ENCODE data around the gene SESN3.

DNA sequence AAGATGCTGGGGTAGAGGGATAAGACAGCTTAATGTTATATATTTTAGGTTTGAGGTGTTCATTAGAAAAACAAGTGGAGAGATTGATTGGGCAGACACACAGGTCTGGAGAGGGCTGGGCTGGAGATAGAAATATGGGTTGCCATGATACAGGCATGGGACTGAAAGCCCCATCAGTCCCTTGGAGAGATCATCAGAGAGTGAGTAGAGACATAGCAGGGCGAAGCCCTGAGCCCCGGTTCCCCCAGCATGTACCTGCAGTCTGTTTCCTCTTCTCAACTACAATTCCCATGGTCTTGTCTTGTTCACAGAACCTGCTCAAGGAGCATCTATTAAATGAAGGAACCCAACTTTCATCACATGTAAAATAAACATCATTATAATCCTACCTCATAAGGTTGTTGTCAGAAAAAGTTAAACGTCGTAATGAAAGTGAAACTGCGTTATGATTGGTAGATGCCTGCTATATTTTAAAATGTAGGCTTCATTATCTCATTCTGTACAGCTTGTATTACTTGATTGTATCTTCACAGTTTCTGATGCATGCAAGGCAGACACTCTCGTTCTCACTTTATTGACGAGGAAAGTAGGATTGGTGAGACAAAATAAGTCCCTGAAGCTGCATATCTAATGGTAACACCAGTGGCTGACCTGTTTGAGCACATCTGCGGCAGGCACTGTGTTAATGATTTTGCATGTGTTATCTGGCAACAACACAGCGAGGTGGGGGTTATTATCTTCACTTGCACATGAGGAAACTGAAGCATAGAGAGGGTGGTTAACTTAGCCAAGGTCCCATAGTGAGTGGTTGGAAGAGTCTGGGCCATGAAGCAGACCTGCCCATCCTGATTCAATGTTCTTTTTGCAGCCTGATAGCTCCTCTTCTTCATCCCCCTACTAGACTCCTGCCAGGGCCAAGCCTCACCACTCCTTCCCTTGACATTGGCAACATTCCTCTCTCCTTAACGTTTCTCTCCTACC is 77.8 kb downstream of the SESN3 start:
- TF ChIP-seq, protein P1, sequence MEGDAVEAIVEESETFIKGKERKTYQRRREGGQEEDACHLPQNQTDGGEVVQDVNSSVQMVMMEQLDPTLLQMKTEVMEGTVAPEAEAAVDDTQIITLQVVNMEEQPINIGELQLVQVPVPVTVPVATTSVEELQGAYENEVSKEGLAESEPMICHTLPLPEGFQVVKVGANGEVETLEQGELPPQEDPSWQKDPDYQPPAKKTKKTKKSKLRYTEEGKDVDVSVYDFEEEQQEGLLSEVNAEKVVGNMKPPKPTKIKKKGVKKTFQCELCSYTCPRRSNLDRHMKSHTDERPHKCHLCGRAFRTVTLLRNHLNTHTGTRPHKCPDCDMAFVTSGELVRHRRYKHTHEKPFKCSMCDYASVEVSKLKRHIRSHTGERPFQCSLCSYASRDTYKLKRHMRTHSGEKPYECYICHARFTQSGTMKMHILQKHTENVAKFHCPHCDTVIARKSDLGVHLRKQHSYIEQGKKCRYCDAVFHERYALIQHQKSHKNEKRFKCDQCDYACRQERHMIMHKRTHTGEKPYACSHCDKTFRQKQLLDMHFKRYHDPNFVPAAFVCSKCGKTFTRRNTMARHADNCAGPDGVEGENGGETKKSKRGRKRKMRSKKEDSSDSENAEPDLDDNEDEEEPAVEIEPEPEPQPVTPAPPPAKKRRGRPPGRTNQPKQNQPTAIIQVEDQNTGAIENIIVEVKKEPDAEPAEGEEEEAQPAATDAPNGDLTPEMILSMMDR (IDR thresholded peaks at IDR 0.05; ENCODE audit: insufficient read depth, low read length) = no peak
- TF ChIP-seq GABPA (IDR thresholded peaks at IDR 0.05; ENCODE audit: low read depth) (no peak), POLR2AphosphoS5 (IDR thresholded peaks at IDR 0.05; ENCODE audit: low read depth) (no peak), SPI1 (IDR thresholded peaks at IDR 0.05; ENCODE audit: borderline replicate concordance, low read depth) (no peak), REST (IDR thresholded peaks at IDR 0.05; ENCODE audit: insufficient replicate concordance, low read depth) (no peak)

Data from HL-60 (cell line).